Panc1 (cell line): ENCODE data around the gene CSDE1. TPM values are rescaled to one million over a fixed set of nuclear protein-coding genes. Genes with fewer than 3 reads are reported as not detected.

Experiments used
- ATAC-seq: fragments of 200-7000 bp; cut with Tn5 transposase; 2 replicates; pipeline ENCODE4 v1.9.1; 2020; ENCODE audit warnings: mild to moderate bottlenecking, moderate library complexity
- BruUV-seq: library from RNA; stranded (reverse); fragments of 400-500 nt; replicated peaks from 2 replicates; lab custom pipeline; 2021; lab: Mats Ljungman, UMichigan
- CTCF ChIA-PET: fragments of 300-600 bp; sonication (Branson Sonifier 250); formaldehyde crosslinking; loops from one replicate; lab custom pipeline; 2022; ENCODE audit warnings: antibody characterized with exemption; lab: Charles Lee
- POLR2A ChIA-PET: fragments of 300-600 bp; sonication (Branson Sonifier 250); formaldehyde crosslinking; loops from one replicate; lab custom pipeline; 2022; ENCODE audit warnings: antibody characterized with exemption; lab: Charles Lee
- DNase-seq: peaks from one replicate; pipeline ENCODE4 v3.0.0-alpha.2; 2010; ENCODE audit warnings: low read depth, low spot score
- H3K27ac ChIP-seq: 2 replicates; pipeline ENCODE4 v1.5.1; 2011; ENCODE audit warnings: mild to moderate bottlenecking, low read length, inconsistent platforms
- H3K27me3 ChIP-seq: fragments of 200-500 bp; sonication (Bioruptor generic); 2 replicates; pipeline ENCODE4 v1.6.0; 2014; ENCODE audit warnings: low read length, inconsistent platforms; ENCODE audit not compliant: control insufficient read depth, insufficient read depth
- H3K36me3 ChIP-seq: fragments of 200-500 bp; sonication (Bioruptor generic); 2 replicates; pipeline ENCODE4 v1.5.1; 2014; ENCODE audit warnings: inconsistent platforms, mild to moderate bottlenecking, low read length, moderate library complexity; ENCODE audit not compliant: control insufficient read depth, insufficient read depth
- H3K4me1 ChIP-seq: 2 replicates; pipeline ENCODE4 v1.5.1; 2011; ENCODE audit warnings: inconsistent platforms, mild to moderate bottlenecking, low read length, moderate library complexity; ENCODE audit not compliant: control insufficient read depth, insufficient read depth
- H3K4me3 ChIP-seq, 2 experiments: 2 replicates each; pipeline ENCODE4 v1.5.1; 2011 to 2012; ENCODE audit warnings: low read depth in 2 of 2, low read length in 2 of 2, mild to moderate bottlenecking in 2 of 2, inconsistent platforms in 1 of 2, moderate library complexity in 1 of 2
- H3K9me3 ChIP-seq: fragments of 200-500 bp; sonication (Bioruptor generic); 2 replicates; pipeline ENCODE4 v1.5.1; 2014; ENCODE audit warnings: low read depth, mild to moderate bottlenecking, inconsistent platforms, low read length, moderate library complexity; ENCODE audit not compliant: control insufficient read depth, insufficient read depth
- POLR2AphosphoS5 ChIP-seq: IDR thresholded peaks from 2 replicates; pipeline ENCODE4 v1.6.1; 2012; ENCODE audit warnings: mild to moderate bottlenecking, low read depth, low read length, moderate library complexity
- REST ChIP-seq, 2 experiments: IDR thresholded peaks; 2 replicates each; pipeline ENCODE4 v1.6.1; 2011 to 2012; ENCODE audit warnings: low read depth in 2 of 2, control low read depth in 1 of 2, low read length in 1 of 2, mild to moderate bottlenecking in 1 of 2, moderate library complexity in 1 of 2; ENCODE audit not compliant: insufficient read depth in 1 of 2
- SIN3A ChIP-seq: IDR thresholded peaks from 2 replicates; pipeline ENCODE4 v1.6.1; 2012; ENCODE audit warnings: low read depth, mild to moderate bottlenecking, low read length, moderate library complexity, borderline replicate concordance; ENCODE audit not compliant: insufficient read depth
- TCF7L2 ChIP-seq: IDR thresholded peaks from 2 replicates; pipeline ENCODE4 v1.6.1; 2011; ENCODE audit warnings: mild to moderate bottlenecking, low read depth, low read length, inconsistent platforms
- in situ Hi-C: cut with HindIII; loops from 2 replicates; pipeline ENCODE4 v1.10.0; 2016; ENCODE audit warnings: low sequenced_read_pairs, low pct_unique_long_range_greater_than_20kb
- intact Hi-C: fragments of 100-400 bp; cut with micrococcal nuclease; formaldehyde crosslinking; loops from one replicate; pipeline ENCODE4 v1.10.0; 2022; ENCODE audit not compliant: unreplicated experiment
- total RNA-seq: library from RNA; stranded (reverse); gene quantifications from one replicate; pipeline ENCODE4 v1.2.1, GENCODE V29; 2021; ENCODE audit not compliant: unreplicated experiment
- TF ChIP-seq, protein P1 (sequence below): fragments of 450-650 bp; IDR thresholded peaks from 2 replicates; pipeline ENCODE4 v1.5.1; 2017; ENCODE audit warnings: mild to moderate bottlenecking

CSDE1 gene
- total RNA-seq, 1 experiment from 2014 or later: 347 TPM

- no peak for DNase-seq
- H3K36me3 ChIP-seq: no peaks in the 10 kb centered on the region
- no peaks in the 10 kb centered on the region for H3K4me1 ChIP-seq
- peaks cover 8% of the 10 kb centered on the region; the same call in 1 of the 2 replicates for H3K27me3 ChIP-seq
- intact Hi-C loops: no loop called here
- no peak for ATAC-seq
- no peak overlapping the region for H3K4me3 ChIP-seq
- CTCF ChIA-PET: no interaction called here
- H3K27ac ChIP-seq: no peak overlapping the region
- in situ Hi-C loops: no loop called here
- BruUV-seq: no TSS peak
- no peaks in the 10 kb centered on the region for H3K9me3 ChIP-seq
- POLR2A ChIA-PET: no interaction called here
- TF ChIP-seq, protein P1, sequence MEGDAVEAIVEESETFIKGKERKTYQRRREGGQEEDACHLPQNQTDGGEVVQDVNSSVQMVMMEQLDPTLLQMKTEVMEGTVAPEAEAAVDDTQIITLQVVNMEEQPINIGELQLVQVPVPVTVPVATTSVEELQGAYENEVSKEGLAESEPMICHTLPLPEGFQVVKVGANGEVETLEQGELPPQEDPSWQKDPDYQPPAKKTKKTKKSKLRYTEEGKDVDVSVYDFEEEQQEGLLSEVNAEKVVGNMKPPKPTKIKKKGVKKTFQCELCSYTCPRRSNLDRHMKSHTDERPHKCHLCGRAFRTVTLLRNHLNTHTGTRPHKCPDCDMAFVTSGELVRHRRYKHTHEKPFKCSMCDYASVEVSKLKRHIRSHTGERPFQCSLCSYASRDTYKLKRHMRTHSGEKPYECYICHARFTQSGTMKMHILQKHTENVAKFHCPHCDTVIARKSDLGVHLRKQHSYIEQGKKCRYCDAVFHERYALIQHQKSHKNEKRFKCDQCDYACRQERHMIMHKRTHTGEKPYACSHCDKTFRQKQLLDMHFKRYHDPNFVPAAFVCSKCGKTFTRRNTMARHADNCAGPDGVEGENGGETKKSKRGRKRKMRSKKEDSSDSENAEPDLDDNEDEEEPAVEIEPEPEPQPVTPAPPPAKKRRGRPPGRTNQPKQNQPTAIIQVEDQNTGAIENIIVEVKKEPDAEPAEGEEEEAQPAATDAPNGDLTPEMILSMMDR: no peak
- no peak for TF ChIP-seq SIN3A
- no peak for TF ChIP-seq REST (IDR thresholded peaks at IDR 0.05; ENCODE audit: insufficient read depth in 1 of 2, low read depth in 2 of 2, low read length in 1 of 2)
Observed at GRCh38 chr1:114677691-114678090, 80.1 kb downstream of the CSDE1 start.

- CTCF ChIA-PET: no interaction called here
- TF ChIP-seq REST (IDR thresholded peaks at IDR 0.05; ENCODE audit: insufficient read depth in 1 of 2, low read depth in 2 of 2, low read length in 1 of 2): no peak
- TF ChIP-seq, protein P1: no peak
- no peak for TF ChIP-seq POLR2AphosphoS5
- TF ChIP-seq SIN3A: no peak
- TF ChIP-seq TCF7L2: no peak
- Histone ChIP-seq H3K4me1 (no peaks in the 10 kb centered on the region), H3K36me3 (no peaks in the 10 kb centered on the region), H3K4me3 (no peak overlapping the region), H3K27me3 (peaks cover 10% of the 10 kb centered on the region; the same call in 1 of the 2 replicates), H3K27ac (no peak overlapping the region), H3K9me3 (no peaks in the 10 kb centered on the region)
- POLR2A ChIA-PET: no interaction called here
- DNase-seq: no peak
- intact Hi-C loops: no loop called here
- in situ Hi-C loops: no loop called here
- BruUV-seq: no TSS peak
- no peak for ATAC-seq
Observed at GRCh38 chr1:114676115-114676514, 81.7 kb downstream of the CSDE1 start.
